ENCODE results near the gene ST3GAL5. TPM values are rescaled to one million over a fixed set of nuclear protein-coding genes. Genes with fewer than 3 reads are reported as not detected.

ST3GAL5 gene
- total RNA-seq, 1 donor = 17.4 TPM

DNA sequence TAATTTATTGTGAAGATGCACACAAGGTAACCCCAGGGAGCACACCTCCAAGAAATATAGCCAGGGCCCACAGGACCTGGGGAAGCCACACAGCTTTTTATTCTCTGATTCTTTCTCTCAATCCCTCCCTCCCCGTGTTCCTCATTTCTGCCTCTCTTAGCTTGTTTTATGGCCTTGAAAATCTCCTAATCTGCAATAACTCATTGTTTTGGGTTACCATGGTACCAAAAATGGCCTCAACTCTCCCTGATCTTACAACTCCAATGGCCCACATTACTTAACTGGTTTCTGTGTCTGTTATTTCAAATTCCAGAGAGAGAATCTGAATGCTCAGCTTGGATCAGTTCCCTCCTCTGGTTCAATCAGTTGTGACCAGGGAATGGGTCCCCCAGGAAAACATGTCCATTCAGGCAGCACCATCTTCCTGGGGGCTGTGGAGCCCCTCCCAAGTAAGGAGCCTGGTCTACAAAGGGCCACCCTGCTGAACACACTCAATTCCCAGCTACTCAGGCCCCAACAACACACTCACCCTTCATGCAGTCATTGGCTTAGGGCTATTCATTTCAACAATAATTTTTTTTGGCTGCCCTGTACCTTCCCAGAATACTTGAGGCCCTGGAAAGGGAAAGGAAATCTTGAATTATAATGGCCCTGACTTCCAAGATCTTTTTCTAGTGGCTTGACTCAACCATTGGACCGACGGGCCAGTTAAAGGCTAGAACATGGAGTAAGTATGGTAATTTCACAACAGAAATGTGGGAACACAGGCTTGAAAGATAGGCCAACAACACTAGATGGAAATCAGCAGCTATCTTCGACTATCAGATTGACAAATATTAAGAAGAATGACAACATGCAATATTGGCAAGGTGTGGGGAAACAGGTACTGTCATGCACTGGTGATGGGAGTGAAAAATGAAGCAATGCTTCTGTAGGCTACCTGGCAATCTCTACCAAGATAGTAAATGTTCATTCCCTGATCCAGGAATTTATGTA, 41.6 kb upstream of the ST3GAL5 start:
- H2AFZ ChIP-seq (ENCODE audit: low read length) = no peak overlapping the region
- H3K4me2 ChIP-seq (ENCODE audit: insufficient read depth, low read length) = no peak overlapping the region
- H3K36me3 ChIP-seq (ENCODE audit: insufficient read depth, low read length) = no peaks in the 10 kb centered on the region
- no peaks in the 10 kb centered on the region for H3K79me2 ChIP-seq (ENCODE audit: insufficient read depth, low read length)
- no peak overlapping the region for H3K4me3 ChIP-seq (ENCODE audit: insufficient read depth, low read length)
- peaks cover 22% of the 10 kb centered on the region for H3K4me1 ChIP-seq (ENCODE audit: insufficient read depth, low read length)
- no peak overlapping the region for H3K27ac ChIP-seq (ENCODE audit: low read depth, low read length)
- no peaks in the 10 kb centered on the region for H4K20me1 ChIP-seq (ENCODE audit: insufficient read depth, low read length)
- no peak for TF ChIP-seq CTCF (IDR thresholded peaks at IDR 0.05; ENCODE audit: extremely low read depth, low read depth, low read length)
- H3K27me3 ChIP-seq (ENCODE audit: insufficient read depth, low read length) = no peaks in the 10 kb centered on the region
- peak; percentile 69 for DNase-seq (ENCODE audit: insufficient read length, low spot score, missing footprints)
- H3K9me3 ChIP-seq (ENCODE audit: low read depth, low read length) = no peaks in the 10 kb centered on the region

GRCh38 chr2:85929096-85930050, 40.6 kb upstream of the ST3GAL5 start:
- peaks cover 16% of the 10 kb centered on the region for H3K4me1 ChIP-seq (ENCODE audit: insufficient read depth, low read length)
- DNase-seq (ENCODE audit: insufficient read length, low spot score, missing footprints) = no peak
- H3K27ac ChIP-seq (ENCODE audit: low read depth, low read length) = no peak overlapping the region
- H3K9me3 ChIP-seq (ENCODE audit: low read depth, low read length) = no peaks in the 10 kb centered on the region
- no peak overlapping the region for H3K4me2 ChIP-seq (ENCODE audit: insufficient read depth, low read length)
- TF ChIP-seq CTCF (IDR thresholded peaks at IDR 0.05; ENCODE audit: extremely low read depth, low read depth, low read length) = no peak
- H3K79me2 ChIP-seq (ENCODE audit: insufficient read depth, low read length) = no peaks in the 10 kb centered on the region
- no peaks in the 10 kb centered on the region for H4K20me1 ChIP-seq (ENCODE audit: insufficient read depth, low read length)
- H3K36me3 ChIP-seq (ENCODE audit: insufficient read depth, low read length) = no peaks in the 10 kb centered on the region
- no peak overlapping the region for H2AFZ ChIP-seq (ENCODE audit: low read length)
- no peaks in the 10 kb centered on the region for H3K27me3 ChIP-seq (ENCODE audit: insufficient read depth, low read length)
- H3K4me3 ChIP-seq (ENCODE audit: insufficient read depth, low read length) = no peak overlapping the region

DNA sequence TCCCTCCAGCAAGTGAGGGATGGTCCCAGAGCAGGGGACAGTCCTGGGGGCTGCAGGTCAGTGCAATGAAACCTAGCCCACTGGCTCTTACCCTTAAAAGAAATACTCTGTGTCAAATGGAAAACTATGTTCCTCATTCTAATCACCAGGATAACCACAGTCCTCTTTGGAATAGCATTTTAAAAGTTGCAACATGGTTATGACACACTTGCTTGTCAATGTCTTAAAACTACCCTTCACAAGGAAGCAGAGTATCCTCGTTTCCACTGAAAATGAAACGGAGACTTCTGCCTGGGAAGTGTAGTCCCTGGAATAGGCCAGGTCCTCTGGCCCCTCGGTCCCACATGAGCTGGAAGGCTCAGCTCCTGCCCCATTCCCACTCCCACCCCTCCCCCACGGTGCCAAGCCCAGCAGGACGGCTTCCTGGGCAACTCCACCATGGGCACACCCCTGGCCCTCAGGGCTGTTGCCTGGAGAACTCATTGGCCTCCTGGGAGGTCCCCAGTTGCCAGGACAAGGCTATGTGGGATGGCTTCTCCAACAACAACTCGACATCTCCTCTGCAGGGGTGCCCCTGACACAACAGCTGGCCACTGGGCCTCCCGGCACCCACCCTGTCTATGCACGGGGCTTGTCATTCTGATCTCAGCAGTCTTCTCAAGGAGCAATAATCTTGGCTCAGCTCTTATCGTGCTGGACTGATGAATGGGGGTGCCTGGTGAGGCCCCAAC, 38.3 kb upstream of the ST3GAL5 start:
- Histone ChIP-seq H3K4me1 (ENCODE audit: insufficient read depth, low read length) (peaks cover 4% of the 10 kb centered on the region), H3K79me2 (ENCODE audit: insufficient read depth, low read length) (no peaks in the 10 kb centered on the region)

More for the DNA sequence above, 38.3 kb upstream of the ST3GAL5 start:
- DNase-seq (ENCODE audit: insufficient read length, low spot score, missing footprints) = peak; percentile 67
- no peaks in the 10 kb centered on the region for H3K36me3 ChIP-seq (ENCODE audit: insufficient read depth, low read length)
- no peak overlapping the region for H2AFZ ChIP-seq (ENCODE audit: low read length)
- H3K9me3 ChIP-seq (ENCODE audit: low read depth, low read length) = no peaks in the 10 kb centered on the region
- no peaks in the 10 kb centered on the region for H3K27me3 ChIP-seq (ENCODE audit: insufficient read depth, low read length)
- TF ChIP-seq CTCF (IDR thresholded peaks at IDR 0.05; ENCODE audit: extremely low read depth, low read depth, low read length) = no peak
- no peak overlapping the region for H3K4me2 ChIP-seq (ENCODE audit: insufficient read depth, low read length)
- no peaks in the 10 kb centered on the region for H4K20me1 ChIP-seq (ENCODE audit: insufficient read depth, low read length)
- no peak overlapping the region for H3K27ac ChIP-seq (ENCODE audit: low read depth, low read length)
- H3K4me3 ChIP-seq (ENCODE audit: insufficient read depth, low read length) = no peak overlapping the region
